Activated CD4-positive, alpha-beta memory T cell treated with anti-CD3 and anti-CD28 coated beads, Interleukin-2, amount 10 ng/mL, durations not matched to agents 7 days and 5 days (primary cell): ENCODE data around the gene CABS1. TPM values are rescaled to one million over a fixed set of nuclear protein-coding genes. Genes with fewer than 3 reads are reported as not detected.

Experiments used
- CTCF ChIA-PET: fragments of 350-600 bp; sonication (Branson Sonifier 250); formaldehyde crosslinking; loops from one replicate; lab custom pipeline; 2021; ENCODE audit warnings: antibody characterized with exemption, inconsistent platforms; lab: Charles Lee
- POLR2A ChIA-PET: fragments of 350-600 bp; sonication (Branson Sonifier 250); formaldehyde crosslinking; loops from one replicate; lab custom pipeline; 2021; ENCODE audit warnings: antibody characterized with exemption; lab: Charles Lee
- DNase-seq: peaks from one replicate; pipeline ENCODE4 v3.0.0-alpha.2; 2020
- H3K27ac Mint-ChIP-seq: one replicate; pipeline ENCODE4 v1.8.0; 2021; ENCODE audit warnings: mild to moderate bottlenecking, mixed read lengths
- H3K27me3 Mint-ChIP-seq: one replicate; pipeline ENCODE4 v1.8.0; 2021; ENCODE audit warnings: mixed read lengths
- H3K36me3 Mint-ChIP-seq: one replicate; pipeline ENCODE4 v1.8.0; 2021; ENCODE audit warnings: low read depth, mixed read lengths
- H3K4me1 Mint-ChIP-seq: one replicate; pipeline ENCODE4 v1.8.0; 2021; ENCODE audit warnings: mixed read lengths
- H3K4me3 Mint-ChIP-seq: one replicate; pipeline ENCODE4 v1.8.0; 2021; ENCODE audit warnings: mild to moderate bottlenecking, mixed read lengths
- H3K9me3 Mint-ChIP-seq: one replicate; pipeline ENCODE4 v1.8.0; 2021; ENCODE audit warnings: mixed read lengths
- total RNA-seq, 2 experiments: library from RNA; stranded (reverse); gene quantifications; one replicate each; pipeline ENCODE4 v1.2.3, GENCODE V29; 2021

The CABS1 gene
- total RNA-seq, result not detected

- Mint-ChIP-seq H3K4me1 (no peaks in the 10 kb centered on the region), H3K27me3 (no peaks in the 10 kb centered on the region), H3K4me3 (no peak within 1 kb of the TSS), H3K36me3 (no peaks in the 10 kb centered on the region), H3K9me3 (no peaks in the 10 kb centered on the region), H3K27ac (no peak within 1 kb of the TSS)
- no peak for DNase-seq
- ChIA-PET POLR2A (no interaction called here), CTCF (no interaction called here)
These were observed at the start of gene CABS1 for GRCh38 chr4:70334681-70335080. Gene CABS1, plus strand, starts transcription at chr4:70334981. Its CDS starts 59 bp downstream, at chr4:70335040.

- DNase-seq, result no peak
- Mint-ChIP-seq H3K36me3 (no peaks in the 10 kb centered on the region), H3K9me3 (peaks cover 2% of the 10 kb centered on the region), H3K4me3 (no peak overlapping the region), H3K4me1 (no peaks in the 10 kb centered on the region), H3K27me3 (no peaks in the 10 kb centered on the region), H3K27ac (no peak overlapping the region)
- POLR2A ChIA-PET, result no interaction called here
- CTCF ChIA-PET, result no interaction called here
These were observed 46.1 kb upstream of the CABS1 start for GRCh38 chr4:70288651-70289050.

- POLR2A ChIA-PET, result no interaction called here
- Mint-ChIP-seq H3K36me3 (no peaks in the 10 kb centered on the region), H3K9me3 (no peaks in the 10 kb centered on the region), H3K4me1 (no peaks in the 10 kb centered on the region), H3K4me3 (no peak overlapping the region), H3K27ac (no peak overlapping the region), H3K27me3 (no peaks in the 10 kb centered on the region)
- CTCF ChIA-PET, result no interaction called here
- no peak for DNase-seq
These were observed 43.4 kb upstream of the CABS1 start for GRCh38 chr4:70291341-70291740.

- Mint-ChIP-seq H3K9me3 (peaks cover 2% of the 10 kb centered on the region), H3K27ac (no peak overlapping the region), H3K27me3 (no peaks in the 10 kb centered on the region), H3K36me3 (no peaks in the 10 kb centered on the region), H3K4me3 (no peak overlapping the region), H3K4me1 (no peaks in the 10 kb centered on the region)
- CTCF ChIA-PET, result no interaction called here
- POLR2A ChIA-PET, result no interaction called here
- no peak for DNase-seq
These were observed 37.2 kb upstream of the CABS1 start for GRCh38 chr4:70297576-70297975.

GRCh38 chr4:70298051-70298450 lies 36.7 kb upstream of the CABS1 start:
- no peak overlapping the region for H3K4me3 Mint-ChIP-seq
- H3K27me3 Mint-ChIP-seq, result no peaks in the 10 kb centered on the region
- ChIA-PET POLR2A (no interaction called here), CTCF (no interaction called here)
- no peaks in the 10 kb centered on the region for H3K36me3 Mint-ChIP-seq
- H3K27ac Mint-ChIP-seq, result no peak overlapping the region
- peaks cover 2% of the 10 kb centered on the region for H3K9me3 Mint-ChIP-seq
- no peaks in the 10 kb centered on the region for H3K4me1 Mint-ChIP-seq
- DNase-seq, result no peak

GRCh38 chr4:70299643-70300042 lies 35.1 kb upstream of the CABS1 start:
- Mint-ChIP-seq H3K27ac (no peak overlapping the region), H3K9me3 (peaks cover 2% of the 10 kb centered on the region), H3K36me3 (no peaks in the 10 kb centered on the region), H3K27me3 (no peaks in the 10 kb centered on the region), H3K4me3 (no peak overlapping the region), H3K4me1 (no peaks in the 10 kb centered on the region)
- CTCF ChIA-PET, result no interaction called here
- DNase-seq, result no peak
- POLR2A ChIA-PET, result no interaction called here

GRCh38 chr4:70300215-70300614 lies 34.6 kb upstream of the CABS1 start:
- Mint-ChIP-seq H3K4me3 (no peak overlapping the region), H3K9me3 (peaks cover 2% of the 10 kb centered on the region)
- POLR2A ChIA-PET, result no interaction called here

GRCh38 chr4:70303090-70303489 lies 31.7 kb upstream of the CABS1 start:
- ChIA-PET POLR2A (no interaction called here), CTCF (no interaction called here)
- Mint-ChIP-seq H3K4me3 (no peak overlapping the region), H3K9me3 (peaks cover 2% of the 10 kb centered on the region), H3K27ac (no peak overlapping the region), H3K27me3 (no peaks in the 10 kb centered on the region), H3K36me3 (no peaks in the 10 kb centered on the region), H3K4me1 (no peaks in the 10 kb centered on the region)
- DNase-seq, result no peak

More at GRCh38 chr4:70300215-70300614, 34.6 kb upstream of the CABS1 start:
- no peak overlapping the region for H3K27ac Mint-ChIP-seq
- CTCF ChIA-PET, result no interaction called here
- no peak for DNase-seq
- no peaks in the 10 kb centered on the region for H3K27me3 Mint-ChIP-seq
- no peaks in the 10 kb centered on the region for H3K4me1 Mint-ChIP-seq
- no peaks in the 10 kb centered on the region for H3K36me3 Mint-ChIP-seq

- Mint-ChIP-seq H3K27me3 (no peaks in the 10 kb centered on the region), H3K4me3 (no peak overlapping the region), H3K9me3 (no peaks in the 10 kb centered on the region), H3K36me3 (no peaks in the 10 kb centered on the region), H3K4me1 (no peaks in the 10 kb centered on the region), H3K27ac (no peak overlapping the region)
- ChIA-PET POLR2A (no interaction called here), CTCF (no interaction called here)
- DNase-seq, result no peak
These were observed 29.2 kb upstream of the CABS1 start for GRCh38 chr4:70305601-70306000.

- no peak overlapping the region for H3K27ac Mint-ChIP-seq
- no peaks in the 10 kb centered on the region for H3K9me3 Mint-ChIP-seq
- H3K4me3 Mint-ChIP-seq, result no peak overlapping the region
- no peaks in the 10 kb centered on the region for H3K4me1 Mint-ChIP-seq
- POLR2A ChIA-PET, result no interaction called here
- H3K27me3 Mint-ChIP-seq, result no peaks in the 10 kb centered on the region
- H3K36me3 Mint-ChIP-seq, result no peaks in the 10 kb centered on the region
- no peak for DNase-seq
- CTCF ChIA-PET, result no interaction called here
These were observed 28.7 kb upstream of the CABS1 start for GRCh38 chr4:70306076-70306475.

GRCh38 chr4:70313736-70314135 lies 21.0 kb upstream of the CABS1 start:
- Mint-ChIP-seq H3K36me3 (no peaks in the 10 kb centered on the region), H3K27me3 (no peaks in the 10 kb centered on the region), H3K27ac (no peak overlapping the region), H3K4me3 (no peak overlapping the region), H3K9me3 (no peaks in the 10 kb centered on the region), H3K4me1 (no peaks in the 10 kb centered on the region)
- CTCF ChIA-PET, result no interaction called here
- POLR2A ChIA-PET, result no interaction called here
- DNase-seq, result no peak

GRCh38 chr4:70315928-70316327 lies 18.9 kb upstream of the CABS1 start:
- ChIA-PET POLR2A (no interaction called here), CTCF (no interaction called here)
- Mint-ChIP-seq H3K27me3 (no peaks in the 10 kb centered on the region), H3K4me1 (no peaks in the 10 kb centered on the region), H3K9me3 (no peaks in the 10 kb centered on the region), H3K36me3 (no peaks in the 10 kb centered on the region), H3K27ac (no peak overlapping the region), H3K4me3 (no peak overlapping the region)
- no peak for DNase-seq

GRCh38 chr4:70326052-70326451 lies 8.7 kb upstream of the CABS1 start:
- H3K4me3 Mint-ChIP-seq, result no peak overlapping the region
- ChIA-PET POLR2A (no interaction called here), CTCF (no interaction called here)
- no peaks in the 10 kb centered on the region for H3K9me3 Mint-ChIP-seq
- no peak for DNase-seq
- no peaks in the 10 kb centered on the region for H3K36me3 Mint-ChIP-seq
- H3K4me1 Mint-ChIP-seq, result no peaks in the 10 kb centered on the region
- H3K27ac Mint-ChIP-seq, result no peak overlapping the region
- H3K27me3 Mint-ChIP-seq, result no peaks in the 10 kb centered on the region

GRCh38 chr4:70336043-70336442 lies 1.3 kb downstream of the CABS1 start:
- Mint-ChIP-seq H3K4me1 (no peaks in the 10 kb centered on the region), H3K27me3 (no peaks in the 10 kb centered on the region), H3K9me3 (no peaks in the 10 kb centered on the region), H3K36me3 (no peaks in the 10 kb centered on the region), H3K27ac (no peak overlapping the region), H3K4me3 (no peak overlapping the region)
- ChIA-PET POLR2A (no interaction called here), CTCF (no interaction called here)
- no peak for DNase-seq
